ENCODE results near the gene WDR86.

DNA sequence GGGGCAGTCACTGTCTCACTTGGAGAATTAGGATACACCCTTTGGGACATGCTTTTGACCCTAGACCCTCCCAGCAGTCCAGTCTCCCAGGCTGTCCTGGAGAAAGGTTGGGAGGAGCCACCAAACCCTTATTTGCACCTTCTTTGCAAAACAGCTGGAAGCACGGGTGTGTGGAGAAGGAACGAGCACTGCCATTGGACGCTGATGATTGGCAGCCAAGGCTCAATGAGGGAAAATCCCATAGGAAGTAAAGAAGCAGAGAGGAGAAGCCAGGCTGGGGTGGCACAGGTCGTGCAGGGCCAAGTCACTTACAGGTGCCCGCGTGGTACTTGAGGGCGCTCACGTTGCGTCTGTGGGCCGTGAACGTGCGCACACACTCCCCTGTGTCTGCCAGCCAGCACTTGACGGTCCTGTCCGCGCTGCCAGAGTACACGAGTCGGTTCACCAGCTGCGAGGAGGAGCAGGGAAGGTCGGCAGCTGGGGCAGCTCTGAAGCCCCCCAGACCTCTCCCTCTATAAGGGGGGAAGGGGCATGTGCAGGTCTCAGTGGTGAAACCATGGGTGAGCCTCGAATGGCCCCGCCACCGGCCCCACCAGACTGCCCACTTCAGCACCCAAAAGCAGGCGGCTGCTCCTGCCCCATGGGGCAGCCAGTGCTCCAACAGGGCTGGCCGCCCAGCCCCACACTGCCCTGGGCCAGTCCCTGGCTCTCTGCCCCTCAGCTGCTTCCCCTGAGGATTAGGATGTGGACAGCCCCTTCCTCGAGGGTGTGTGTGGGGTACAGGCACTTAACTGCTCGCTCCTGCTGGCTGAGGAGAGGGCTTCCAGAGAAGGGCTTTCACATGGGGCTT is 24.8 kb downstream of the WDR86 start:
- TF ChIP-seq EZH2 (IDR thresholded peaks at IDR 0.05; ENCODE audit: low read length) (no peak), CTCF (optimal IDR thresholded peaks at IDR 0.05 in 1 of 3, IDR thresholded peaks at IDR 0.05 in 1 of 3, conservative IDR thresholded peaks at IDR 0.05 in 1 of 3; ENCODE audit: extremely low read depth in 1 of 3, insufficient read depth in 2 of 3, low read length in 3 of 3) (no peak)
